MG63 (cell line): ENCODE results near the gene SLC30A2. TPM values are rescaled to one million over a fixed set of nuclear protein-coding genes. Genes with fewer than 3 reads are reported as not detected.

ENCODE experiments used
- DNase-seq: peaks from one replicate; pipeline ENCODE4 v3.0.0-alpha.2; 2020
- H3K27me3 ChIP-seq: fragments of 250-450 bp; sonication (Bioruptor Pico); 2 replicates; pipeline ENCODE4 v1.5.1; 2020; ENCODE audit warnings: mild to moderate bottlenecking, moderate library complexity
- H3K36me3 ChIP-seq: fragments of 250-450 bp; sonication (Bioruptor Pico); 2 replicates; pipeline ENCODE4 v1.5.1; 2020; ENCODE audit warnings: mild to moderate bottlenecking, moderate library complexity
- H3K4me3 ChIP-seq: fragments of 250-450 bp; sonication (Bioruptor Pico); 2 replicates; pipeline ENCODE4 v1.5.1; 2020; ENCODE audit warnings: mild to moderate bottlenecking, moderate library complexity
- H3K9me3 ChIP-seq: fragments of 250-450 bp; sonication (Bioruptor Pico); 2 replicates; pipeline ENCODE4 v1.5.1; 2020; ENCODE audit warnings: mild to moderate bottlenecking, moderate library complexity
- total RNA-seq: library from RNA; depleted of rRNA; stranded (reverse); fragments of >200 nt; shearing (Covaris generic); gene quantifications from 2 replicates; pipeline ENCODE4 v1.2.3, GENCODE V29; 2014; ENCODE audit warnings: low replicate concordance

Gene SLC30A2
- total RNA-seq, 1 experiment from 2014 or later = not detected

- H3K9me3 ChIP-seq = no peaks in the 10 kb centered on the region
- H3K36me3 ChIP-seq = no peaks in the 10 kb centered on the region
- no peak for DNase-seq
These were observed 31.6 kb upstream of the SLC30A2 start for GRCh38 chr1:26077524-26077923.

GRCh38 chr1:26075421-26076144 is 29.7 kb upstream of the SLC30A2 start:
- H3K36me3 ChIP-seq = no peaks in the 10 kb centered on the region
- no peak overlapping the region for H3K4me3 ChIP-seq
- H3K9me3 ChIP-seq = no peaks in the 10 kb centered on the region
- H3K27me3 ChIP-seq = no peaks in the 10 kb centered on the region
- no peak for DNase-seq

More at GRCh38 chr1:26077524-26077923, 31.6 kb upstream of the SLC30A2 start:
- H3K27me3 ChIP-seq = no peaks in the 10 kb centered on the region
- H3K4me3 ChIP-seq = no peak overlapping the region

- no peaks in the 10 kb centered on the region for H3K36me3 ChIP-seq
- peak; percentile 51 for DNase-seq
- no peaks in the 10 kb centered on the region for H3K27me3 ChIP-seq
- H3K4me3 ChIP-seq = no peak overlapping the region
- no peaks in the 10 kb centered on the region for H3K9me3 ChIP-seq
These were observed 26.4 kb upstream of the SLC30A2 start for GRCh38 chr1:26072305-26072704.

- no peak for DNase-seq
- Histone ChIP-seq H3K4me3 (no peak overlapping the region), H3K27me3 (no peaks in the 10 kb centered on the region), H3K36me3 (no peaks in the 10 kb centered on the region), H3K9me3 (no peaks in the 10 kb centered on the region)
These were observed 25.0 kb upstream of the SLC30A2 start for GRCh38 chr1:26070963-26071342.

GRCh38 chr1:26070296-26070962 is 24.5 kb upstream of the SLC30A2 start:
- no peaks in the 10 kb centered on the region for H3K27me3 ChIP-seq
- no peak for DNase-seq
- no peaks in the 10 kb centered on the region for H3K9me3 ChIP-seq
- H3K4me3 ChIP-seq = no peak overlapping the region
- H3K36me3 ChIP-seq = no peaks in the 10 kb centered on the region

- Histone ChIP-seq H3K27me3 (no peaks in the 10 kb centered on the region), H3K4me3 (no peak overlapping the region), H3K36me3 (no peaks in the 10 kb centered on the region), H3K9me3 (no peaks in the 10 kb centered on the region)
- no peak for DNase-seq
These were observed 24.0 kb upstream of the SLC30A2 start for GRCh38 chr1:26069941-26070295.

GRCh38 chr1:26067432-26067911 is 21.6 kb upstream of the SLC30A2 start, which contains the start of gene TRIM63:
Gene TRIM63, minus strand, starts transcription at chr1:26067630. Its CDS starts 136 bp downstream, at chr1:26067494.
- Histone ChIP-seq H3K9me3 (no peaks in the 10 kb centered on the region), H3K27me3 (no peaks in the 10 kb centered on the region), H3K4me3 (no peak within 1 kb of the TSS), H3K36me3 (no peaks in the 10 kb centered on the region)
- no peak for DNase-seq

- H3K4me3 ChIP-seq = no peak overlapping the region
These were observed 20.9 kb upstream of the SLC30A2 start for GRCh38 chr1:26066857-26067256.

GRCh38 chr1:26066160-26066559 is 20.2 kb upstream of the SLC30A2 start:
- no peak overlapping the region for H3K4me3 ChIP-seq
- H3K36me3 ChIP-seq = no peaks in the 10 kb centered on the region
- no peak for DNase-seq
- H3K27me3 ChIP-seq = no peaks in the 10 kb centered on the region
- H3K9me3 ChIP-seq = no peaks in the 10 kb centered on the region

More at GRCh38 chr1:26066857-26067256, 20.9 kb upstream of the SLC30A2 start:
- no peak for DNase-seq
- Histone ChIP-seq H3K27me3 (no peaks in the 10 kb centered on the region), H3K36me3 (no peaks in the 10 kb centered on the region), H3K9me3 (no peaks in the 10 kb centered on the region)

GRCh38 chr1:26064553-26064952 is 18.6 kb upstream of the SLC30A2 start:
- Histone ChIP-seq H3K4me3 (no peak overlapping the region), H3K36me3 (no peaks in the 10 kb centered on the region), H3K9me3 (no peaks in the 10 kb centered on the region), H3K27me3 (no peaks in the 10 kb centered on the region)
- DNase-seq = no peak

- Histone ChIP-seq H3K4me3 (no peak overlapping the region), H3K27me3 (no peaks in the 10 kb centered on the region), H3K9me3 (no peaks in the 10 kb centered on the region), H3K36me3 (no peaks in the 10 kb centered on the region)
- DNase-seq = no peak
These were observed 15.1 kb upstream of the SLC30A2 start for GRCh38 chr1:26060832-26061574.

GRCh38 chr1:26059906-26060305 is 14.0 kb upstream of the SLC30A2 start:
- no peaks in the 10 kb centered on the region for H3K36me3 ChIP-seq
- no peak overlapping the region for H3K4me3 ChIP-seq
- no peak for DNase-seq
- H3K9me3 ChIP-seq = no peaks in the 10 kb centered on the region
- no peaks in the 10 kb centered on the region for H3K27me3 ChIP-seq

GRCh38 chr1:26058052-26058595 is 12.2 kb upstream of the SLC30A2 start:
- no peak overlapping the region for H3K4me3 ChIP-seq
- no peak for DNase-seq
- no peaks in the 10 kb centered on the region for H3K9me3 ChIP-seq
- H3K27me3 ChIP-seq = no peaks in the 10 kb centered on the region
- no peaks in the 10 kb centered on the region for H3K36me3 ChIP-seq

GRCh38 chr1:26057189-26057588 is 11.3 kb upstream of the SLC30A2 start:
- DNase-seq = no peak
- Histone ChIP-seq H3K4me3 (no peak overlapping the region), H3K9me3 (no peaks in the 10 kb centered on the region), H3K27me3 (no peaks in the 10 kb centered on the region), H3K36me3 (no peaks in the 10 kb centered on the region)

- H3K36me3 ChIP-seq = no peaks in the 10 kb centered on the region
- H3K27me3 ChIP-seq = no peaks in the 10 kb centered on the region
- no peak overlapping the region for H3K4me3 ChIP-seq
- H3K9me3 ChIP-seq = no peaks in the 10 kb centered on the region
- no peak for DNase-seq
These were observed 9.1 kb upstream of the SLC30A2 start for GRCh38 chr1:26055041-26055440.

GRCh38 chr1:26053718-26054560 is 8.0 kb upstream of the SLC30A2 start:
- H3K4me3 ChIP-seq = no peak overlapping the region
- no peaks in the 10 kb centered on the region for H3K36me3 ChIP-seq
- H3K27me3 ChIP-seq = no peaks in the 10 kb centered on the region
- DNase-seq = no peak
- no peaks in the 10 kb centered on the region for H3K9me3 ChIP-seq
